Lower leg skin (tissue), 4 donors: ENCODE measurements around the gene ST8SIA4. TPM values are rescaled to one million over a fixed set of nuclear protein-coding genes. Genes with fewer than 3 reads are reported as not detected.

Source experiments
- DNase-seq, 2 donors: peaks; one replicate each; pipeline ENCODE4 v3.0.0-alpha.2; 2019; ENCODE audit warnings: low spot score in 2 of 2
- H3K4me3 ChIP-seq: fragments of 200-600 bp; sonication (generic); 2 replicates; pipeline ENCODE4 v1.5.1; 2017; ENCODE audit warnings: mild to moderate bottlenecking, low read depth; ENCODE audit not compliant: poor library complexity, severe bottlenecking
- CTCF ChIP-seq, 3 donors: fragments of 450-650 bp; IDR thresholded peaks; one replicate each; pipeline ENCODE4 v1.5.1; 2016; ENCODE audit warnings: antibody characterized with exemption in 3 of 3, mild to moderate bottlenecking in 3 of 3, moderate library complexity in 2 of 3
- POLR2A ChIP-seq, 2 donors: fragments of 450-650 bp; IDR thresholded peaks; one replicate each; pipeline ENCODE4 v1.6.1; 2016 to 2017; ENCODE audit warnings: antibody characterized with exemption in 2 of 2, mild to moderate bottlenecking in 1 of 2, moderate library complexity in 1 of 2
- WGBS, 2 donors: methylation state at CpG; one replicate each; pipeline ENCODE4 v1.1.5; 2018; 5-methylcytosine and 5-hydroxymethylcytosine counted together
- intact Hi-C: fragments of 100-400 bp; cut with DNase I; formaldehyde crosslinking; loops from one replicate; pipeline ENCODE4 v1.15.0; 2023; ENCODE audit warnings: low total_unique reads
- total RNA-seq, 4 donors: library from RNA; depleted of rRNA; stranded (reverse); fragments of >200 nt; gene quantifications; one replicate each; pipeline ENCODE4 v1.1.0, GENCODE V29; 2016

Gene ST8SIA4
- total RNA-seq, 4 donors from 2014 or later, result 0.68 to 1.3 (median 0.91) TPM

- intact Hi-C loops, result no loop called here
- WGBS, 2 donors, result 90 to 91% methylated on average over 2 of the region's 2 CpGs
These were observed 39.3 kb downstream of the ST8SIA4 start for GRCh38 chr5:100863739-100864138.

GRCh38 chr5:100861148-100861547 lies 41.9 kb downstream of the ST8SIA4 start:
- no peak for DNase-seq
- TF ChIP-seq CTCF (IDR thresholded peaks at IDR 0.05) (no peak), POLR2A (IDR thresholded peaks at IDR 0.05) (no peak)
- intact Hi-C loops, result no loop called here
- no peak overlapping the region for H3K4me3 ChIP-seq
- 84 to 85% methylated on average over 3 of the region's 3 CpGs for WGBS, 2 donors

More at GRCh38 chr5:100863739-100864138, 39.3 kb downstream of the ST8SIA4 start:
- DNase-seq, result no peak
- TF ChIP-seq POLR2A (IDR thresholded peaks at IDR 0.05) (no peak), CTCF (IDR thresholded peaks at IDR 0.05) (no peak)
- no peak overlapping the region for H3K4me3 ChIP-seq

- 78 to 91% methylated on average over 1 of the region's 1 CpG for WGBS, 2 donors
- TF ChIP-seq CTCF (IDR thresholded peaks at IDR 0.05), result no peak
- no peak for TF ChIP-seq POLR2A (IDR thresholded peaks at IDR 0.05)
- no peak for DNase-seq
- intact Hi-C loops, result no loop called here
- no peak overlapping the region for H3K4me3 ChIP-seq
These were observed 42.7 kb downstream of the ST8SIA4 start for GRCh38 chr5:100860407-100860806.

- WGBS, 2 donors, result 68 to 79% methylated on average over 1 of the region's 1 CpG
- intact Hi-C loops, result no loop called here
- TF ChIP-seq POLR2A (IDR thresholded peaks at IDR 0.05) (no peak), CTCF (IDR thresholded peaks at IDR 0.05) (no peak)
- H3K4me3 ChIP-seq, result no peak overlapping the region
- DNase-seq, result no peak
These were observed 44.0 kb downstream of the ST8SIA4 start for GRCh38 chr5:100858987-100859545.

- intact Hi-C loops, result no loop called here
- DNase-seq, result no peak
- H3K4me3 ChIP-seq, result no peak overlapping the region
- WGBS, 2 donors, result 80 to 89% methylated on average over 2 of the region's 2 CpGs
- TF ChIP-seq POLR2A (IDR thresholded peaks at IDR 0.05) (no peak), CTCF (IDR thresholded peaks at IDR 0.05) (no peak)
These were observed 46.6 kb downstream of the ST8SIA4 start for GRCh38 chr5:100856462-100856861.

- 92 to 93% methylated on average over 6 of the region's 6 CpGs for WGBS, 2 donors
- TF ChIP-seq POLR2A (IDR thresholded peaks at IDR 0.05) (no peak), CTCF (IDR thresholded peaks at IDR 0.05) (no peak)
- intact Hi-C loops, result no loop called here
- no peak for DNase-seq
- H3K4me3 ChIP-seq, result no peak overlapping the region
These were observed 47.1 kb downstream of the ST8SIA4 start for GRCh38 chr5:100855937-100856430.
